ENCODE data around the gene HOPX. TPM values are rescaled to one million over a fixed set of nuclear protein-coding genes. Genes with fewer than 3 reads are reported as not detected.
A peak's percentile ranks its signal among the peaks of the same experiment; 100 is the strongest.
"Not testable (repeated sequence)": the region's sequence is repeated elsewhere in the genome, so short reads cannot be mapped to it uniquely, and the experiment has no call there.

Gene HOPX
- total RNA-seq (2014; rRNA removed; shearing (Covaris generic)): not detected in 2 replicates

DNA sequence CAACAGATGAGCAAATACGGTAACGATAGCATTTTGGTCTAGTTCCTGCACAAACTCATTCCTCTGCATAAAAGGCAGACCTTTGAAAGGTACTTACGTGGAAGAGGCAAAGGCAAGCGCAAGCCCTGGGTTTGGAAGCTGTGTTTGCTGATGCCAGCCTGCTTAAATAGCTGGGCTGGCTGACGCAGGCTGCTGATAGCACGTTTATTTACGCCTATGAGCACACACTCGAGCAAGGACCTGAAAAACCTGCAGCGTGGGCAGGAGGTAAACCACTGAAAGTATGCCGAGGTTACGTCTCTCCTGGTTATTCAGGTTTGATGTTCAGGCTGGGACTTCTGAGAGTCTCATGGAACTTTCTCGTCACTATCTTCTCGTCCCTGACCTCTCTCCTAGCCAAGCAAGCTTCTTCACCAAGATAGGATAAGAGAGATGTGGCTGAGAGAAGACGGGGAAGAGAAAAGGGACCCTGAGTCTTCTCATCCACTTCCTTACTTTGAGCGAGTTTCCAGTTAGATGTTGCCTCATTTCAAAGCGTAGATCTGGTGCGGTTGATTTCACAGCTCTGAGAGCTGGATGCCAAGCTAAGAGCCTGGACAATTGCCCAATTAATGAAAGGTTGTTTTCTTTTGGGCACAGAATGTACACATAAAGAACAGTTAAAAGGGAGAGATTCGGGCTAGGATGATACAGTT, at the start of gene HOPX:
Gene HOPX (minus strand): TSS at position 139 of the 695 bp plus-strand sequence. CDS start 23,480 bp downstream, outside the sequence.
- DNase-seq: no peak
- Histone ChIP-seq H3K36me3 (replicated peaks; ENCODE audit: control insufficient read depth, insufficient read depth, low read length) (no peaks in the 10 kb centered on the region), H3K4me3 (ENCODE audit: insufficient read depth, low read depth, low read length) (no peak within 1 kb of the TSS), H3K27me3 (ENCODE audit: control insufficient read depth, insufficient read depth, low read length) (0 out of 2 replicates have a peak, but pooled peaks cover 1% of the 10 kb centered on the region)

GRCh38 chr4:56730097-56730496, 49.0 kb upstream of the HOPX start:
- Histone ChIP-seq H3K4me3 (ENCODE audit: insufficient read depth, low read depth, low read length) (no peak overlapping the region), H3K27me3 (ENCODE audit: control insufficient read depth, insufficient read depth, low read length) (no peaks in the 10 kb centered on the region), H3K36me3 (replicated peaks; ENCODE audit: control insufficient read depth, insufficient read depth, low read length) (no peaks in the 10 kb centered on the region)
- DNase-seq: no peak

DNA sequence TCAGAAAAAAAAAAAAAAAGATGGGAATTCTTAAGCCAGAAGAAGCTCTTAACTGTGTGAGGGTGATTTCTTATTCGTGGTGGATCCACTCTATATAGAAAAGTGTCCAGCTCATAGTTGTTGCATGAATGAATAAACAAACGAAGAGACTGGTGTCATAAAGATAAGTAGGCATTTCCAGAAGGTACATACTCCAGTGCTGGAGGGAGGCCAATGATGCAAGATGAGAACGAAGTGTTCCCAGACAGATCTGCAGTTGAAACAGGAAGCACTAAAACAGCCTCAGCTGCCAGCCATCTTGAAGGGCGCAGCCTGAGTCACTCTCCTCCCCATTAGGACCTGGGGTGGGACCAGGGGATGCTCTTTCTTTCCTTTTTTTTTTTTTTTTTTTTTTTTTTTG, 47.4 kb upstream of the HOPX start:
- Histone ChIP-seq H3K4me3 (ENCODE audit: insufficient read depth, low read depth, low read length) (no peak overlapping the region), H3K36me3 (replicated peaks; ENCODE audit: control insufficient read depth, insufficient read depth, low read length) (no peaks in the 10 kb centered on the region), H3K27me3 (ENCODE audit: control insufficient read depth, insufficient read depth, low read length) (no peaks in the 10 kb centered on the region)
- DNase-seq: no peak

- Histone ChIP-seq H3K36me3 (replicated peaks; ENCODE audit: control insufficient read depth, insufficient read depth, low read length) (no peaks in the 10 kb centered on the region), H3K4me3 (ENCODE audit: insufficient read depth, low read depth, low read length) (no peak overlapping the region), H3K27me3 (ENCODE audit: control insufficient read depth, insufficient read depth, low read length) (no peaks in the 10 kb centered on the region)
- DNase-seq: peak; percentile 58
Measured at GRCh38 chr4:56727150-56727549, 46.1 kb upstream of the HOPX start.

- not testable (repeated sequence) for H3K4me3 ChIP-seq (ENCODE audit: insufficient read depth, low read depth, low read length); DNase-seq; H3K36me3 ChIP-seq (replicated peaks; ENCODE audit: control insufficient read depth, insufficient read depth, low read length)
Measured at GRCh38 chr4:56726593-56726992, 45.5 kb upstream of the HOPX start.

DNA sequence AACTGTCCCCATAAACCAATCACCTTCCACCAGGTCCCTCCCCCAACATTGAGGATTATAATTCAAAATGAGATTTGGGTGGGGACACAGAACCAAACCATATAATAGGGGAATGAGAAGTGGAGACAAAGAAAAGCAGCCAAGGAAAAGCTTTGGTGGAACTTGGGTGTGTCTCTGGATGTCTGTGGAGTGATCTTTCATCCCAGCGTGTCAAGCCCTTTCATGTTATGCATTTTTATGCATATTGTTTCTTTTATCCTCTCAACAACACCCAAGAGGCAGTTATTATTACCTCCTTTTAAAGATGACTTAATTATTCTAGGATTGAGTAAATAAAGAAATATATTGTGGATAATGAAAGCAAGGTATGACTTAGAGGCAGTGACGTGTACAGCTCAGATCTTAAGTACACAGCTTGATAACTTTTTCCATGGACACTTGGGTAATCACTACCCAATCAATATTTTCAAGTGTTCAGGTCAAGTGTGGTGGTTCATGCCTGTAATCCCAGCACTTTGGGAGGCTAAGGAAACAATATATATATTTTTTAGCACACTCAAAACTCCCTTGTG, 42.6 kb upstream of the HOPX start:
- Histone ChIP-seq H3K27me3 (ENCODE audit: control insufficient read depth, insufficient read depth, low read length) (no peaks in the 10 kb centered on the region), H3K4me3 (ENCODE audit: insufficient read depth, low read depth, low read length) (no peak overlapping the region), H3K36me3 (replicated peaks; ENCODE audit: control insufficient read depth, insufficient read depth, low read length) (no peaks in the 10 kb centered on the region)
- DNase-seq: no peak

More at GRCh38 chr4:56726593-56726992, 45.5 kb upstream of the HOPX start:
- H3K27me3 ChIP-seq (ENCODE audit: control insufficient read depth, insufficient read depth, low read length): not testable (repeated sequence)

GRCh38 chr4:56723201-56723605, 42.1 kb upstream of the HOPX start:
- no peak overlapping the region for H3K4me3 ChIP-seq (ENCODE audit: insufficient read depth, low read depth, low read length)
- H3K36me3 ChIP-seq (replicated peaks; ENCODE audit: control insufficient read depth, insufficient read depth, low read length): no peaks in the 10 kb centered on the region
- H3K27me3 ChIP-seq (ENCODE audit: control insufficient read depth, insufficient read depth, low read length): no peaks in the 10 kb centered on the region
- DNase-seq: no peak

- no peaks in the 10 kb centered on the region for H3K36me3 ChIP-seq (replicated peaks; ENCODE audit: control insufficient read depth, insufficient read depth, low read length)
- DNase-seq: no peak
- H3K27me3 ChIP-seq (ENCODE audit: control insufficient read depth, insufficient read depth, low read length): no peaks in the 10 kb centered on the region
- H3K4me3 ChIP-seq (ENCODE audit: insufficient read depth, low read depth, low read length): no peak overlapping the region
Measured at GRCh38 chr4:56708146-56708545, 27.1 kb upstream of the HOPX start.

DNA sequence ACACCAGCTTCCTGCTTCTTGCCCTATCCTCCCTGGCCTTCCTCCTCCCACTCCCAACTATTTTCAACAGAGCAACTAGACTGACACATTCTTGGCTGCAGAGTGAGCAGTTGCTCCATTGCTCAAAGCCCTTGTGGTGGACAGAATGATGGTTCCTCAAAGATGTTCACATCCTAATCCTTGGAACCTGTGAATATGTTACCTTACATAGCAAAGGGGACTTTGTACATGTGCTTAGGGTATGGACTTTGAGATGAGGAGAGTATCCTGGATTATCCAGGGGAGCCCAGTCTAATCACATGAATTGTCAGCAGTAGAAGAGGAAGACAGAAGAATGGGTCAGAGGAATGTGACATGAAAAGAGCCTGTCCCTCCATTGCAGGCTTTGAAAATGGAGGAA, 24.9 kb upstream of the HOPX start:
- Histone ChIP-seq H3K36me3 (replicated peaks; ENCODE audit: control insufficient read depth, insufficient read depth, low read length) (no peaks in the 10 kb centered on the region), H3K27me3 (ENCODE audit: control insufficient read depth, insufficient read depth, low read length) (no peaks in the 10 kb centered on the region), H3K4me3 (ENCODE audit: insufficient read depth, low read depth, low read length) (no peak overlapping the region)
- DNase-seq: no peak

GRCh38 chr4:56705334-56705733, 24.2 kb upstream of the HOPX start:
- Histone ChIP-seq H3K4me3 (ENCODE audit: insufficient read depth, low read depth, low read length) (no peak overlapping the region), H3K36me3 (replicated peaks; ENCODE audit: control insufficient read depth, insufficient read depth, low read length) (no peaks in the 10 kb centered on the region), H3K27me3 (ENCODE audit: control insufficient read depth, insufficient read depth, low read length) (no peaks in the 10 kb centered on the region)
- DNase-seq: no peak

DNA sequence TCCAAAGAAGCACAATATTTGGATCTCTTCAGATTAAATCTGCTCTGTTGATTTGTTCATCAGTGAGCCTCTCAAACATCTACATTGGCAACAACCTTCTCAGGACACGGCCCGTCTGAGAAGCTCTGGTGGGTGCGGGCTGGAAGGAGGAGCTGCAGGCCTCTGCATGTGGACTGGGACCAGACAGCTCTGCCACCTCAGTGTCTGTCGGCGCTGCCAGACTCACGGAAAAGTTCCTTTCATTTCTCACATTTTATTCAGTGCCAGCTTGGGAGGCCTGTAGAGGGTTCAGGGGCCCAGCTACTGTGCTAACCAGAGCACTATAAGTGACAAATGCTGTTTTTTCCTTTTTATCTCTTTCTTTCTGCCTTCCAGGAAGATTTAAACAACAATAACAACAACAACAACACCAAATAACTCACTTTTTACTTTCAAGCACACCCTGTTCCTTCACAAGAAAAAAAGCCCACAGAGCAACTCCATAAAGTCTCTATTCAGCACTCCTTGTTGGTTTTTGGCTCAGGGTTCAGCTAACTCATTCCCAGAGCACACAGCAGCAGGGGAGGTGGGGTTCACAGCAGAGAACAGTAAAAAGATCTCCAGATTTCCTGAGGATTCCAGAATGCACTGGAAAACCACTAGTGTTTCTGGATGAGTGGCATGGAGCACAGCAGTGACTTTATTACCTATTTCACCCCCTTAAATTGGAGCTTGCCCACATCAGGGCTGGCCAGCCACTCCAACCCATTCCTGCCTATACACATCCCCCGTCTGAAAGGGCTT, 23.2 kb upstream of the HOPX start:
- DNase-seq: no peak
- no peak overlapping the region for H3K4me3 ChIP-seq (ENCODE audit: insufficient read depth, low read depth, low read length)
- no peaks in the 10 kb centered on the region for H3K36me3 ChIP-seq (replicated peaks; ENCODE audit: control insufficient read depth, insufficient read depth, low read length)
- no peaks in the 10 kb centered on the region for H3K27me3 ChIP-seq (ENCODE audit: control insufficient read depth, insufficient read depth, low read length)

- Histone ChIP-seq H3K4me3 (ENCODE audit: insufficient read depth, low read depth, low read length) (no peak overlapping the region), H3K36me3 (replicated peaks; ENCODE audit: control insufficient read depth, insufficient read depth, low read length) (no peaks in the 10 kb centered on the region), H3K27me3 (ENCODE audit: control insufficient read depth, insufficient read depth, low read length) (no peaks in the 10 kb centered on the region)
- no peak for DNase-seq
Measured at GRCh38 chr4:56703378-56703777, 22.3 kb upstream of the HOPX start.

- no peaks in the 10 kb centered on the region for H3K27me3 ChIP-seq (ENCODE audit: control insufficient read depth, insufficient read depth, low read length)
- no peak for DNase-seq
- H3K4me3 ChIP-seq (ENCODE audit: insufficient read depth, low read depth, low read length): no peak overlapping the region
- no peaks in the 10 kb centered on the region for H3K36me3 ChIP-seq (replicated peaks; ENCODE audit: control insufficient read depth, insufficient read depth, low read length)
Measured at GRCh38 chr4:56701644-56702043, 20.5 kb upstream of the HOPX start.

DNA sequence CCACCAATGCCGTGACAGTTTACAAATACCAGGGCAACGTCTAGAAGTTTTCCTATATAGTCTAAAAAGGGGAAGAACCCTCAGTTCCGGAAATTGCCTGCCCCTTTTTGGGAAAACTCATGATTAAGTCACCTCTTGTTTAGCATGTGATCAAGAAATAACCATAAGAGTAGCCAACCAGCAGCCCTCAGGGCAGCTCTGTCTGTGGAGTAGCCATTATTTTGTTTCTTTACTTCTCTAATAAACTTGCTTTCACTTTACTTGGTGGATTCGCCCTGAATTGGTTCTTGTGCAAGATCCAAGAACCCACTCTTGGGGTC, 20.0 kb upstream of the HOPX start:
- no peak for DNase-seq
- Histone ChIP-seq H3K27me3 (ENCODE audit: control insufficient read depth, insufficient read depth, low read length) (no peaks in the 10 kb centered on the region), H3K4me3 (ENCODE audit: insufficient read depth, low read depth, low read length) (no peak overlapping the region), H3K36me3 (replicated peaks; ENCODE audit: control insufficient read depth, insufficient read depth, low read length) (no peaks in the 10 kb centered on the region)

DNA sequence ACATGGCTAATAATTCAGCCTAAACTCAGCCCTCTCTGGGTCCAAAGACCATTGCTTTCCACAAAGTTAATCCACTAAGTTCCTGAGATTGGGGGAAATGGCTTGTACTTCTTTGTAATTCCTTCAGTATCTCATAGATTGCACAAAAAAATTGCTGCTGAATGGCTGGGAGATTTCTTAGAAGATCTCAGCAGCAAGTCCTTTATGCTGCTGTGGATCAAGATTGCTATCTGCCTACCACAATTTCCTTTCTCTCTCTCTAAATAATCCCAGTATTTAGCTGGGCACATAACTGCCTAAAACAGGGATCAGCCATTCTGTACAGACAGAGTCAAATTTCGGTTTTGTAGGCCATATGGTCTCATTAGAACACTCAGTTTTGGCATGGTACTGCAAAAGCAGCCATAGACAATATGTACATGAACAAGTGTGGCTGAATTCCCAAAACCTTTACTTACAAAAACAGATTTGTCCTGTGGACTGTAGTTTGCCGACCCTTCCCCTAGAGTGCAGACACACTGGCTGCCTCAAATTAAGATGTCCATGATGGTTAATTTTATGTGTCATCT, 18.5 kb upstream of the HOPX start:
- no peak overlapping the region for H3K4me3 ChIP-seq (ENCODE audit: insufficient read depth, low read depth, low read length)
- H3K27me3 ChIP-seq (ENCODE audit: control insufficient read depth, insufficient read depth, low read length): no peaks in the 10 kb centered on the region
- DNase-seq: no peak
- H3K36me3 ChIP-seq (replicated peaks; ENCODE audit: control insufficient read depth, insufficient read depth, low read length): no peaks in the 10 kb centered on the region

All from H7 (cell line).